Stimulated activated memory B cell treated with anti-CD40 and anti-IgM and Interleukin-4, amounts not matched to agents 10 μg/mL and 1 μg/mL and 100 μg/mL, for 72 hours (primary cell): Measurements from ENCODE around the gene GPR135.

Experiments used
- ATAC-seq: fragments of 150-1000 bp; cut with Tn5 transposase; 2 replicates; pipeline ENCODE4 v1.10.0; 2021
- H3K27ac Mint-ChIP-seq: one replicate; pipeline ENCODE4 v1.8.0; 2022; ENCODE audit warnings: mild to moderate bottlenecking, mixed read lengths
- H3K27me3 Mint-ChIP-seq: one replicate; pipeline ENCODE4 v1.8.0; 2022; ENCODE audit warnings: mixed read lengths
- H3K36me3 Mint-ChIP-seq: one replicate; pipeline ENCODE4 v1.8.0; 2022; ENCODE audit warnings: mixed read lengths
- H3K4me1 Mint-ChIP-seq: one replicate; pipeline ENCODE4 v1.8.0; 2022; ENCODE audit warnings: mixed read lengths
- H3K4me3 Mint-ChIP-seq: one replicate; pipeline ENCODE4 v1.8.0; 2022; ENCODE audit warnings: mild to moderate bottlenecking, moderate library complexity, mixed read lengths
- H3K9me3 Mint-ChIP-seq: one replicate; pipeline ENCODE4 v1.8.0; 2022; ENCODE audit warnings: mixed read lengths

Gene GPR135

GRCh38 chr14:59465316-59466135 lies at the start of gene GPR135:
Gene GPR135, minus strand, starts transcription at chr14:59465380. Its CDS starts 154 bp downstream, at chr14:59465226.
- no peaks in the 10 kb centered on the region for H3K9me3 Mint-ChIP-seq
- peaks cover 7% of the 10 kb centered on the region for H3K36me3 Mint-ChIP-seq
- H3K27ac Mint-ChIP-seq: peak within 1 kb of the TSS; percentile 65
- peaks cover 8% of the 10 kb centered on the region for H3K4me1 Mint-ChIP-seq
- peak within 1 kb of the TSS; percentile 89 for H3K4me3 Mint-ChIP-seq
- ATAC-seq: peak; percentile 77
- H3K27me3 Mint-ChIP-seq: no peaks in the 10 kb centered on the region

- peaks cover 29% of the 10 kb centered on the region for H3K27me3 Mint-ChIP-seq
- H3K27ac Mint-ChIP-seq: no peak overlapping the region
- H3K9me3 Mint-ChIP-seq: peaks cover 3% of the 10 kb centered on the region
- no peak for ATAC-seq
- H3K4me3 Mint-ChIP-seq: no peak overlapping the region
- H3K4me1 Mint-ChIP-seq: no peaks in the 10 kb centered on the region
- peaks cover 6% of the 10 kb centered on the region for H3K36me3 Mint-ChIP-seq
These were observed 46.9 kb upstream of the GPR135 start for GRCh38 chr14:59511916-59512575.

- Mint-ChIP-seq H3K27me3 (peaks cover 29% of the 10 kb centered on the region), H3K9me3 (peaks cover 3% of the 10 kb centered on the region), H3K4me3 (no peak overlapping the region), H3K27ac (no peak overlapping the region), H3K36me3 (peaks cover 6% of the 10 kb centered on the region), H3K4me1 (no peaks in the 10 kb centered on the region)
- no peak for ATAC-seq
These were observed 45.8 kb upstream of the GPR135 start for GRCh38 chr14:59510966-59511365.

- Mint-ChIP-seq H3K27me3 (peaks cover 29% of the 10 kb centered on the region), H3K9me3 (peaks cover 3% of the 10 kb centered on the region), H3K4me3 (no peak overlapping the region), H3K27ac (no peak overlapping the region), H3K4me1 (no peaks in the 10 kb centered on the region), H3K36me3 (peaks cover 6% of the 10 kb centered on the region)
- no peak for ATAC-seq
These were observed 44.8 kb upstream of the GPR135 start for GRCh38 chr14:59510001-59510400.

GRCh38 chr14:59509101-59509500 lies 43.9 kb upstream of the GPR135 start:
- ATAC-seq: no peak
- Mint-ChIP-seq H3K27me3 (peaks cover 22% of the 10 kb centered on the region), H3K27ac (no peak overlapping the region), H3K4me1 (no peaks in the 10 kb centered on the region), H3K36me3 (peaks cover under 1% of the 10 kb centered on the region), H3K4me3 (no peak overlapping the region), H3K9me3 (peaks cover 3% of the 10 kb centered on the region)

- H3K27ac Mint-ChIP-seq: no peak overlapping the region
- H3K9me3 Mint-ChIP-seq: peaks cover 3% of the 10 kb centered on the region
These were observed 42.5 kb upstream of the GPR135 start for GRCh38 chr14:59507752-59508103.

GRCh38 chr14:59507063-59507751 lies 42.0 kb upstream of the GPR135 start:
- ATAC-seq: peak; percentile 63
- Mint-ChIP-seq H3K4me1 (no peaks in the 10 kb centered on the region), H3K36me3 (no peaks in the 10 kb centered on the region), H3K9me3 (peaks cover 3% of the 10 kb centered on the region), H3K27ac (no peak overlapping the region), H3K27me3 (peaks cover 13% of the 10 kb centered on the region), H3K4me3 (no peak overlapping the region)

More at GRCh38 chr14:59507752-59508103, 42.5 kb upstream of the GPR135 start:
- H3K36me3 Mint-ChIP-seq: no peaks in the 10 kb centered on the region
- no peak overlapping the region for H3K4me3 Mint-ChIP-seq
- ATAC-seq: no peak
- H3K4me1 Mint-ChIP-seq: no peaks in the 10 kb centered on the region
- H3K27me3 Mint-ChIP-seq: peaks cover 14% of the 10 kb centered on the region

GRCh38 chr14:59503256-59503655 lies 38.1 kb upstream of the GPR135 start:
- peaks cover 10% of the 10 kb centered on the region for H3K36me3 Mint-ChIP-seq
- no peak for ATAC-seq
- no peak overlapping the region for H3K4me3 Mint-ChIP-seq
- no peaks in the 10 kb centered on the region for H3K27me3 Mint-ChIP-seq
- peaks cover 3% of the 10 kb centered on the region for H3K9me3 Mint-ChIP-seq
- no peak overlapping the region for H3K27ac Mint-ChIP-seq
- no peaks in the 10 kb centered on the region for H3K4me1 Mint-ChIP-seq

- no peak overlapping the region for H3K27ac Mint-ChIP-seq
- no peaks in the 10 kb centered on the region for H3K27me3 Mint-ChIP-seq
These were observed 35.6 kb upstream of the GPR135 start for GRCh38 chr14:59500732-59501131.

GRCh38 chr14:59492384-59492783 lies 27.2 kb upstream of the GPR135 start:
- peaks cover 28% of the 10 kb centered on the region for H3K4me1 Mint-ChIP-seq

More at GRCh38 chr14:59500732-59501131, 35.6 kb upstream of the GPR135 start:
- no peaks in the 10 kb centered on the region for H3K9me3 Mint-ChIP-seq
- H3K36me3 Mint-ChIP-seq: peaks cover 18% of the 10 kb centered on the region
- no peak overlapping the region for H3K4me3 Mint-ChIP-seq
- H3K4me1 Mint-ChIP-seq: no peaks in the 10 kb centered on the region
- ATAC-seq: no peak

GRCh38 chr14:59490756-59491155 lies 25.6 kb upstream of the GPR135 start:
- no peak for ATAC-seq
- H3K36me3 Mint-ChIP-seq: peaks cover 64% of the 10 kb centered on the region
- H3K4me3 Mint-ChIP-seq: no peak overlapping the region
- H3K4me1 Mint-ChIP-seq: peaks cover 28% of the 10 kb centered on the region
- no peaks in the 10 kb centered on the region for H3K27me3 Mint-ChIP-seq
- H3K27ac Mint-ChIP-seq: no peak overlapping the region
- H3K9me3 Mint-ChIP-seq: no peaks in the 10 kb centered on the region

More at GRCh38 chr14:59492384-59492783, 27.2 kb upstream of the GPR135 start:
- no peaks in the 10 kb centered on the region for H3K27me3 Mint-ChIP-seq
- H3K27ac Mint-ChIP-seq: no peak overlapping the region
- no peaks in the 10 kb centered on the region for H3K9me3 Mint-ChIP-seq
- H3K4me3 Mint-ChIP-seq: no peak overlapping the region
- peaks cover 70% of the 10 kb centered on the region for H3K36me3 Mint-ChIP-seq
- ATAC-seq: no peak

GRCh38 chr14:59484639-59485175 lies 19.5 kb upstream of the GPR135 start:
- Mint-ChIP-seq H3K9me3 (no peaks in the 10 kb centered on the region), H3K4me1 (peaks cover 65% of the 10 kb centered on the region), H3K4me3 (peak overlapping the region; percentile 80), H3K27ac (peak overlapping the region; percentile 87), H3K36me3 (peaks cover 17% of the 10 kb centered on the region), H3K27me3 (no peaks in the 10 kb centered on the region)
- ATAC-seq: peak; percentile 73

- Mint-ChIP-seq H3K36me3 (peaks cover 10% of the 10 kb centered on the region), H3K27ac (peak within 1 kb of the TSS; percentile 87), H3K9me3 (no peaks in the 10 kb centered on the region), H3K4me1 (peaks cover 58% of the 10 kb centered on the region), H3K27me3 (no peaks in the 10 kb centered on the region), H3K4me3 (peak within 1 kb of the TSS; percentile 80)
- ATAC-seq: peak; percentile 98
These were observed 18.8 kb upstream of the GPR135 start, which contains the start of the genes JKAMP and L3HYPDH for GRCh38 chr14:59483819-59484638. Gene JKAMP, plus strand, starts transcription at chr14:59484517. Its CDS starts 73 bp downstream, at chr14:59484590. Gene L3HYPDH, minus strand, starts transcription at chr14:59484408. Its CDS starts 92 bp downstream, at chr14:59484316.

GRCh38 chr14:59483363-59483762 lies 18.2 kb upstream of the GPR135 start:
- Mint-ChIP-seq H3K27me3 (no peaks in the 10 kb centered on the region), H3K27ac (peak overlapping the region; percentile 87), H3K36me3 (peaks cover 3% of the 10 kb centered on the region), H3K4me3 (peak overlapping the region; percentile 80), H3K9me3 (no peaks in the 10 kb centered on the region), H3K4me1 (peaks cover 51% of the 10 kb centered on the region)
- no peak for ATAC-seq
